Measurements from ENCODE around the gene RNF175.
"Not testable (repeated sequence)": the region's sequence is repeated elsewhere in the genome, so short reads cannot be mapped to it uniquely, and the experiment has no call there.

RNF175 gene

DNA sequence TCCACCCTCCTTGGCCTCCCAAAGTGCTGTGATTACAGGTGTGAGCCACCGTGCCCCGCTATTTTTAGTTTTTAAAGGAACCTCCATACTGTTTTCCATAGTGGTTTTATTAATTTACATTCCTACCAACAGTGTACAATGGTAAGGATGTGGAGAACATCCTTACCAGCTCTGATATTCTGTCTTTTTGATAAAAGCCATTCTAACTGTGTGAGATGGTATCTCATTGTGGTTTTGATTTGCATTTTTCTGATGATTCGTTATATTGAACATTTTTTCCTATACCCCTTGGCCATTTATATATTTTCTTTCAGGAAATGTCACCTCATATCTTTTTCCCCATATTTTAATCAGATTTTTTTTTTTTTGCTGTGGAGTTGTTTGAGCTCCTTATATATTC, 90.0 kb downstream of the RNF175 start:
- DNase-seq, result no peak

DNA sequence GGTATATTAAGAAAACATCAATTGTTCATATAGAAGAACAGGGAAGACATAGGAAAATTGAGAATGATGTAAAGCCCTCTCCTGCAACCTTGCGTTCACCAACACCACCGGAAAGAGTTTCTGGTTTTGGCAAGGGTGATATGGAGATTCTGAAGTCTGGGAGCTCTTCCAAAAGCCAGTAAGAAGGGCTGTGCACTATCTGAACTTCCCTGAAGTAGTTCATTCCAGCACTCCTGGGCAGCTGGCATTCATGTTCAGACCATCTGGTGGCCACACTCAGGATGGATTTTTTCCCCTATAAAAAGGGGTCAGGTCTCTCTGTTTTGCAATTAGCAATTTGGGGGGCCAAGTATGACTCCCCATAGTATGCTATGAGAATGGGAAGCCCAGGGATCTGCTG, 91.2 kb downstream of the RNF175 start:
- no peak for DNase-seq

DNA sequence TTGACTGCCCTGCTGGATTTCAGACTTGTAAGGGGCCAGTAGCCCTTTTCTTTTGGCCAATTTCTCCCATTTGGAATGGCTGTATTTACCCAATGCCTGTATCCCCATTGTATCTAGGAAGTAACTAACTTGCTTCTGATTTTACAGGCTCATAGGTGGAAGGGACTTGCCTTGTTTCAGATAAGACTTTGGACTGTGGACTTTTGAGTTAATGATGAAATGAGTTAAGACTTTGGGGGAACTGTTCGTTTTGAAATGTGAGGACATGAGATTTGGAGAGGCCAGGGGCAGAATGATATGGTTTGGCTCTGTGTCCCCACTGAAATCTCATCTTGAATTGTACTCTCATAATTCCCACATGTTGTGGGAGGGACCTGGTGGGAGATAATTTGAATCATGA, 93.3 kb downstream of the RNF175 start:
- not testable (repeated sequence) for DNase-seq

DNA sequence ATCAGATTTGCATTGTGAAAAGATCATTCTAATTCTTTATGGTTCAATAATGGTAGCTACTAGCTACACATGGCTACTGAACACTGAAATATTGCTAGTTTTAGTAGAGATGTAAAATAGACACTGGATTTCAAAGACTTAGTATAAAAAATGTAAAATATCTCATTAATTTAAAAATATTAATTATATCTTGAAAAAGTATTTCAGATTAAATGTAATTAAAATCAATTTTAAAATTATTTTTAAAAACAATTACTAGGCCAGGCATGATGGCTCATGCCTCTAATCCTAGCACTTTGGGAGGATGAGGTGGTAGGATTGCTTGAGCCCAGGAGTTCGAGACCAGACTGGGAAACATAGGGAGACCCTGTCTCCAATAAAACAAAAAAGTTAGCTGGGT, 96.2 kb downstream of the RNF175 start:
- no peak for DNase-seq

DNA sequence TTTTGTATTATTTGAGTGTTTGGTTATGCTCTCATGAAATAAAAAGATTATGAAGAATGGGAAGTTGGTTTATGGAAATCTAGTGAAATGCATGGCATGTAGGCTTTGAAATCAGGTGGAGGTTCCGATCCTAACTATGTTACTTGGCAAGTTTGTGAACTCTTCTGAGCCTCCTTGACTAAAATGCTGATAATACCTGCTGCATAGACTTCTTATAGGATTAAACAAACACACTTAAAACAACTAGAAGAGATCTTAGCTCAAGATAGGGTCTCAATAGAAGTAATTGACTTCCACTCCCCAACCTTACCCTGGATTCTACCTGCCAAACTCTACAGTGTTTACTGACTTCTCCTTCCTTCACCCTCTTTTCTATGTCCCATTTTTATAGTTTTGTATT, 97.9 kb downstream of the RNF175 start:
- no peak for DNase-seq

DNA sequence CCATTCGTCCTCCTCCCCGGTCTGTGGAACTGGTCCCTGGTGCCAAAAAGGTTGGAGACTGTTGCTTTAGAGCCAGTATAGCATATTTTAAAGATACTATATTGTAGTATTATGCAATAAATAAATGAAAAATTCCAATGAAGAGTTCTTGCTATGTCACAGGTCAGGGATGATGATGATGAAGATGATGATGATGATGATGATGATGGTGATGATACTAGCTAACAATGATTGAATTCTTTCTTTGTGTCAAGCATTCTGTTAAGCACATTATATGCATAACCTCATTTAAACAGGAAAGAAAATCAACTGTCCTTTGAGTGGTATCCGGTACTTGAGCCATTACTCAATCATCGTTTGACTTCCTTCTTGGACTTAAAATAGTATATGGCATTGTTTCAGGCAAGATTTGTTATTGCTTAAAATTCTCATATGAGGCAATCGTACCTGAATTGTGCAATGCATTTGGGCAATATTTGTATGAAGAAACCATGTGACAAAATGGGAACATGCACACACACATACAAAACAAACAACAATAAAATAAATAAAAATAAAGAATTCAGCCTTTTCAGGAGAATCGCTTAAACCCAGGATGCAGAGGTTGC, 98.5 kb downstream of the RNF175 start:
- peak; percentile 98 for DNase-seq

Measured in MV-4-11 (cell line).